K562 (cell line): ENCODE results near the gene AHI1. TPM values are rescaled to one million over a fixed set of nuclear protein-coding genes. Genes with fewer than 3 reads are reported as not detected.

Source experiments
- ATAC-seq: fragments of 200-7000 bp; cut with Tn5 transposase; 3 replicates; pipeline ENCODE4 v1.9.1; 2020; ENCODE audit warnings: moderate library complexity
- BruUV-seq: library from RNA; stranded (reverse); fragments of 400-500 nt; replicated peaks from 2 replicates; lab custom pipeline; 2021; lab: Mats Ljungman, UMichigan
- CTCF ChIA-PET: fragments of 300-600 bp; formaldehyde crosslinking; extraction: SDS; loops from one replicate; lab custom pipeline; 2021; ENCODE audit warnings: low intra/inter-chr PET ratio; lab: Yijun Ruan, JAX
- POLR2A ChIA-PET: fragments of 300-600, 350-650 bp; sonication (Branson Sonifier 250); formaldehyde crosslinking; extraction: SDS; loops from one replicate; lab custom pipeline; 2021; ENCODE audit warnings: antibody characterized with exemption, inconsistent platforms; lab: Yijun Ruan, JAX
- DNase-seq, 4 experiments: peaks; one replicate each; pipeline versions ENCODE4 v3.0.0 to v3.0.0-alpha.2; 2011 to 2018; ENCODE audit warnings: low spot score in 3 of 4, mixed read lengths in 3 of 4; ENCODE audit errors: extremely low read depth in 1 of 4
- FAIRE-seq: peaks from 2 replicates; lab custom pipeline; 2011; peaks lifted over from hg19 to GRCh38; lab: Jason Lieb, UNC
- H2AFZ ChIP-seq: 2 replicates; pipeline ENCODE4 v1.6.0; 2011; ENCODE audit warnings: low read depth, low read length, control low read depth, inconsistent platforms
- H3K27ac ChIP-seq: fragments of 200-600 bp; 3 replicates; pipeline ENCODE4 v1.8.0; 2011; ENCODE audit warnings: low read depth, mild to moderate bottlenecking, control low read depth, inconsistent platforms, low read length, moderate library complexity, mixed read lengths; ENCODE audit errors: extremely low read depth
- H3K27me3 ChIP-seq, 2 experiments: fragments of 300-600 bp in 1 of 2; 2 replicates in 1 of 2; 3 replicates in 1 of 2; pipeline versions ENCODE4 v1.6.0 to v1.8.0; 2011; ENCODE audit warnings: inconsistent platforms in 2 of 2, low read length in 2 of 2, mild to moderate bottlenecking in 1 of 2, mixed read lengths in 1 of 2, moderate library complexity in 1 of 2; ENCODE audit not compliant: control insufficient read depth in 2 of 2, insufficient read depth in 2 of 2
- H3K36me3 ChIP-seq: fragments of 300-600 bp; 3 replicates; pipeline ENCODE4 v1.8.0; 2011; ENCODE audit warnings: mild to moderate bottlenecking, low read length, inconsistent platforms; ENCODE audit not compliant: control insufficient read depth, insufficient read depth
- H3K4me1 ChIP-seq, 2 experiments: fragments of 200-600 bp in 1 of 2; replicated peaks in 1 of 2; 2 replicates in 1 of 2; 3 replicates in 1 of 2; pipeline versions ENCODE4 v1.5.1 to v1.8.0; 2011; ENCODE audit warnings: inconsistent platforms in 2 of 2, low read length in 2 of 2, mild to moderate bottlenecking in 1 of 2, mixed read lengths in 1 of 2, moderate library complexity in 1 of 2; ENCODE audit not compliant: control insufficient read depth in 2 of 2, insufficient read depth in 2 of 2
- H3K4me2 ChIP-seq: 2 replicates; pipeline ENCODE4 v1.6.1; 2011; ENCODE audit warnings: low read length, control low read depth, inconsistent platforms, mixed read lengths; ENCODE audit not compliant: insufficient read depth
- H3K4me3 ChIP-seq: fragments of 200-600 bp; sonication (generic), shearing (Covaris generic); 2 replicates; pipeline ENCODE4 v1.5.1; 2016; ENCODE audit warnings: control low read depth, inconsistent platforms
- H3K79me2 ChIP-seq: fragments of 200-600 bp; 3 replicates; pipeline ENCODE4 v1.8.0; 2011; ENCODE audit warnings: low read length, inconsistent platforms; ENCODE audit not compliant: control insufficient read depth, insufficient read depth
- H3K9ac ChIP-seq, 2 experiments: 2 replicates each; pipeline versions ENCODE4 v1.6.0 to v1.6.1; 2011; ENCODE audit warnings: low read depth in 2 of 2, low read length in 2 of 2, control low read depth in 1 of 2, inconsistent platforms in 1 of 2, mild to moderate bottlenecking in 1 of 2, mixed read lengths in 1 of 2; ENCODE audit not compliant: insufficient read depth in 1 of 2
- H3K9me1 ChIP-seq: one replicate; pipeline ENCODE4 v1.6.0; 2011; ENCODE audit warnings: inconsistent platforms, mild to moderate bottlenecking, low read length, moderate library complexity; ENCODE audit not compliant: control insufficient read depth, insufficient read depth
- H3K9me3 ChIP-seq: replicated peaks from 2 replicates; pipeline ENCODE4 v1.5.1; 2011; ENCODE audit warnings: low read depth, low read length, inconsistent platforms; ENCODE audit not compliant: control insufficient read depth, insufficient read depth
- H4K20me1 ChIP-seq: replicated peaks from 2 replicates; pipeline ENCODE4 v1.6.1; 2011; ENCODE audit warnings: low read length, inconsistent platforms, mixed read lengths; ENCODE audit not compliant: control insufficient read depth, insufficient read depth
- C11orf30 ChIP-seq: fragments of 450-650 bp; IDR thresholded peaks from 2 replicates; pipeline ENCODE4 v1.6.1; 2016; ENCODE audit warnings: low read depth, mild to moderate bottlenecking
- CEBPB ChIP-seq: fragments of 450-650 bp; IDR thresholded peaks from 2 replicates; pipeline ENCODE4 v1.6.1; 2016; ENCODE audit warnings: missing genetic modification characterization, missing compliant biosample characterization
- CEBPG ChIP-seq, 3 experiments: fragments of 200-800 bp in 1 of 3; sonication (Bioruptor generic) in 1 of 3; sonication (generic) in 1 of 3; formaldehyde crosslinking in 1 of 3; IDR thresholded peaks in 2 of 3; conservative IDR thresholded peaks in 1 of 3; 2 replicates each; pipeline versions ENCODE4 v1.6.1 to v1.8.0; 2016 to 2022; ENCODE audit warnings: missing compliant biosample characterization in 2 of 3, missing genetic modification characterization in 2 of 3, mild to moderate bottlenecking in 1 of 3, missing genetic modification reagents in 1 of 3
- CTBP1 ChIP-seq: fragments of 450-650 bp; IDR thresholded peaks from 2 replicates; pipeline ENCODE4 v1.6.1; 2016; ENCODE audit warnings: borderline replicate concordance
- CXXC5 ChIP-seq: fragments of 250-450 bp; sonication (Bioruptor Pico); IDR thresholded peaks from 2 replicates; pipeline ENCODE4 v1.8.0; 2022; ENCODE audit warnings: inconsistent platforms, mild to moderate bottlenecking, moderate library complexity
- FOSL1 ChIP-seq: fragments of 200-800 bp; sonication (Bioruptor generic); conservative IDR thresholded peaks from 2 replicates; pipeline ENCODE4 v1.6.1; 2016; ENCODE audit warnings: missing genetic modification characterization, missing compliant biosample characterization
- FOXA3 ChIP-seq, 2 experiments: fragments of 450-650 bp in 1 of 2; sonication (generic) in 1 of 2; formaldehyde crosslinking; IDR thresholded peaks in 1 of 2; conservative IDR thresholded peaks in 1 of 2; 2 replicates each; pipeline versions ENCODE4 v1.4.0 to v1.8.0; 2020 to 2022; ENCODE audit warnings: mild to moderate bottlenecking in 2 of 2, missing genetic modification reagents in 1 of 2
- RCOR1 ChIP-seq, 2 experiments: IDR thresholded peaks; 2 replicates each; pipeline ENCODE4 v1.6.1; 2012; ENCODE audit warnings: low read depth in 2 of 2, low read length in 2 of 2, borderline replicate concordance in 1 of 2, improper control_type of control experiment in 1 of 2
- RFX1 ChIP-seq: fragments of 450-650 bp; IDR thresholded peaks from 2 replicates; pipeline ENCODE4 v1.6.1; 2016; ENCODE audit warnings: mild to moderate bottlenecking, moderate library complexity
- TCFL5 ChIP-seq: fragments of 250-450 bp; sonication (Bioruptor Pico); conservative IDR thresholded peaks from 2 replicates; pipeline ENCODE4 v1.6.1; 2021; ENCODE audit warnings: mild to moderate bottlenecking, moderate library complexity, matching md5 sums
- ZNF197 ChIP-seq: fragments of 200-800 bp; sonication (Bioruptor generic); IDR thresholded peaks from 2 replicates; pipeline ENCODE4 v1.6.1; 2016; ENCODE audit warnings: low read depth, missing genetic modification characterization, missing compliant biosample characterization
- WGBS: fragments of 100-300 bp; shearing (Covaris generic); methylation state at CpG from one replicate; pipeline ENCODE4 v1.1.6; 2016; ENCODE audit warnings: low coverage, mixed read lengths; ENCODE audit not compliant: insufficient coverage; ENCODE audit errors: missing lambda C conversion rate; 5-methylcytosine and 5-hydroxymethylcytosine counted together
- in situ Hi-C: fragments of 300-500 bp; cut with MboI; formaldehyde crosslinking; loops from 4 replicates; pipeline ENCODE4 v1.15.0; 2018; ENCODE audit warnings: inconsistent platforms, mixed read lengths
- intact Hi-C: fragments of 100-400 bp; cut with micrococcal nuclease; formaldehyde crosslinking; loops from 2 replicates; pipeline ENCODE4 v1.14.2; 2022
- polyA plus RNA-seq, 8 experiments: library from polyadenylated mRNA; depleted of rRNA in 4 of 8; stranded (reverse) in 5 of 8; unstranded in 3 of 8; fragments of >200 nt; fragmentation: Nextera tagmentation in 2 of 8; fragmentation: Illumina TruSeq in 1 of 8; extraction: Ambion mirVana in 2 of 8; extraction: Trizol in 1 of 8; gene quantifications; 2 replicates each; pipeline versions ENCODE4 v1.2.1 to v1.2.3, GENCODE V29; 2011 to 2014; ENCODE audit warnings: inconsistent platforms in 1 of 8, missing spikeins in 1 of 8
- total RNA-seq, 7 experiments: library from RNA; depleted of rRNA in 6 of 7; stranded (reverse); fragments of >200 nt in 6 of 7; fragmentation: Illumina TruSeq in 2 of 7; extraction: Trizol in 2 of 7; gene quantifications; 2 replicates each; pipeline versions ENCODE4 v1.2.1 to v1.2.3, GENCODE V29; 2011 to 2021; ENCODE audit warnings: low replicate concordance in 1 of 7
- TF ChIP-seq, protein P1 (sequence below): fragments of 200-800 bp; sonication (Bioruptor generic); IDR thresholded peaks from 2 replicates; pipeline ENCODE4 v1.6.1; 2017; ENCODE audit warnings: missing genetic modification characterization, missing compliant biosample characterization
- TF ChIP-seq, protein P2 (sequence below): fragments of 450-650 bp; IDR thresholded peaks from 2 replicates; pipeline ENCODE4 v1.7.0; 2016; ENCODE audit warnings: borderline replicate concordance
- TF ChIP-seq, protein P3 (sequence below), 2 experiments: IDR thresholded peaks; 2 replicates each; pipeline ENCODE4 v1.6.1; 2012; ENCODE audit warnings: improper control_type of control experiment in 2 of 2, low read depth in 2 of 2, low read length in 2 of 2, borderline replicate concordance in 1 of 2

AHI1 gene
- total and polyA plus RNA-seq, 9 of the 15 experiments (the other 6 are each of a cell fraction or from before 2014, with no cell fraction given) = 24.7 to 54.9 (median 32.2) TPM

DNA sequence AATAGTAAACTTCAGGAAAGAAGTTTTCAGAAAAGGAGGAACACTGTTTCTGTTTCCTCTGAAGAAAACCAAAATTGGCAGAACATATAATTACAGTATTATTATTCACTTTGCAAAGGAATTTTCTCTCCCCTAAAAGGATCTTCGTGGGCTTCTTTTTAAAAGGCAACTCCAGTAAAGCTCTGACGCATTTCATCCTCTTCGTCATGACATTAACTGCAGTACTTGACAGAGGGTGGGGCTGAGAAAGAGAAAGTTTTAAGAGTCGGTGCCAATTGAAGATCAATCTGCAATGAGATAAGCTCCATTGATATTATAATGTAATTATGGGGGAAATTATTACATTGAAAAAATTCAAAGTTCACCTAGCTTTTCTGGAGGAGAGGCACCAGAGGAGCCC lies 240.7 kb downstream of the AHI1 start (continued):
- TF ChIP-seq, protein P1, sequence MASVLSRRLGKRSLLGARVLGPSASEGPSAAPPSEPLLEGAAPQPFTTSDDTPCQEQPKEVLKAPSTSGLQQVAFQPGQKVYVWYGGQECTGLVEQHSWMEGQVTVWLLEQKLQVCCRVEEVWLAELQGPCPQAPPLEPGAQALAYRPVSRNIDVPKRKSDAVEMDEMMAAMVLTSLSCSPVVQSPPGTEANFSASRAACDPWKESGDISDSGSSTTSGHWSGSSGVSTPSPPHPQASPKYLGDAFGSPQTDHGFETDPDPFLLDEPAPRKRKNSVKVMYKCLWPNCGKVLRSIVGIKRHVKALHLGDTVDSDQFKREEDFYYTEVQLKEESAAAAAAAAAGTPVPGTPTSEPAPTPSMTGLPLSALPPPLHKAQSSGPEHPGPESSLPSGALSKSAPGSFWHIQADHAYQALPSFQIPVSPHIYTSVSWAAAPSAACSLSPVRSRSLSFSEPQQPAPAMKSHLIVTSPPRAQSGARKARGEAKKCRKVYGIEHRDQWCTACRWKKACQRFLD (CRISPR knock-in tag) = no peak
- TF ChIP-seq, protein P2, sequence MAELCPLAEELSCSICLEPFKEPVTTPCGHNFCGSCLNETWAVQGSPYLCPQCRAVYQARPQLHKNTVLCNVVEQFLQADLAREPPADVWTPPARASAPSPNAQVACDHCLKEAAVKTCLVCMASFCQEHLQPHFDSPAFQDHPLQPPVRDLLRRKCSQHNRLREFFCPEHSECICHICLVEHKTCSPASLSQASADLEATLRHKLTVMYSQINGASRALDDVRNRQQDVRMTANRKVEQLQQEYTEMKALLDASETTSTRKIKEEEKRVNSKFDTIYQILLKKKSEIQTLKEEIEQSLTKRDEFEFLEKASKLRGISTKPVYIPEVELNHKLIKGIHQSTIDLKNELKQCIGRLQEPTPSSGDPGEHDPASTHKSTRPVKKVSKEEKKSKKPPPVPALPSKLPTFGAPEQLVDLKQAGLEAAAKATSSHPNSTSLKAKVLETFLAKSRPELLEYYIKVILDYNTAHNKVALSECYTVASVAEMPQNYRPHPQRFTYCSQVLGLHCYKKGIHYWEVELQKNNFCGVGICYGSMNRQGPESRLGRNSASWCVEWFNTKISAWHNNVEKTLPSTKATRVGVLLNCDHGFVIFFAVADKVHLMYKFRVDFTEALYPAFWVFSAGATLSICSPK = no peak

DNA sequence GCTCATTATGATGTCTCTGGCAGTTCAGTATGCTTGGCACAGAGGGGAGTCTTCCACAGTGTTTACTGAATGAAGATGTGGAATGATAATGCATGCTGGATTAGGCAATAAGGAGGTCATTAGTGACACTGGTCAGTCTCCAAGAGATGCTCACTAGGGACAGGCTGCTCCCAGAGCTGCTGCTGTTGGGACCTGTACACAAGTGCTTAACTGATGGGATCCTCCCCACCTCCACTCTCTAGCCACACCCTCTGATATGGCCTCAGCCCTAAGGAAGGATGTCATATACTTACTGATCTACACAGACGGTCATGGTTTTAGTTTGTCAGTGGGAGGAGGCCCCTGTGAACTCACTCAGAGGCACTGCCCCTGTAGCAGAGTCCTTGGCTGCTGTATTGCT lies 243.1 kb downstream of the AHI1 start:
- CTCF ChIA-PET = no interaction called here
- no TSS peak for BruUV-seq
- Histone ChIP-seq H3K9ac (no peak overlapping the region), H3K4me1 (peaks cover 6 to 48% of the 10 kb centered on the region in 2 experiments; a peak in 4 of 5 replicates), H3K27ac (peak overlapping the region; percentile 27; the same call in 1 of the 3 replicates), H3K36me3 (no peaks in the 10 kb centered on the region), H2AFZ (peak overlapping the region; percentile 49), H3K79me2 (no peaks in the 10 kb centered on the region), H3K27me3 (no peaks in the 10 kb centered on the region), H3K4me3 (no peak overlapping the region), H3K9me1 (no peaks in the 10 kb centered on the region), H3K9me3 (no peaks in the 10 kb centered on the region; the same call in 1 of the 2 replicates), H3K4me2 (no peak overlapping the region; the same call in 1 of the 2 replicates), H4K20me1 (no peaks in the 10 kb centered on the region)
- FAIRE-seq = peak; percentile 52
- in situ Hi-C loops (no loop called here), intact Hi-C loops (no loop called here)
- TF ChIP-seq FOSL1 (tag) (0 out of 2 replicates have a peak, but pooled peaks have one; percentile 20), CEBPB (tag) (peak; percentile 87), CEBPG (CRISPR knock-in tag; IDR thresholded peaks at IDR 0.05) (peak; percentile 65; the same call in 1 of the 2 replicates), CEBPG (tag; conservative IDR thresholded peaks at IDR 0.05 in 1 of 2, IDR thresholded peaks at IDR 0.05 in 1 of 2) (peak; percentile 67 to 74), RFX1 (no peak), CXXC5 (CRISPR knock-in tag) (no peak), ZNF197 (CRISPR knock-in tag) (no peak), FOXA3 (CRISPR knock-in tag; conservative IDR thresholded peaks at IDR 0.05 in 1 of 2, IDR thresholded peaks at IDR 0.05 in 1 of 2) (peak in 1 of 2 experiments; percentile 36; a peak in 1 of 4 replicates), C11orf30 (no peak), CTBP1 (peak; percentile 86), RCOR1 (IDR thresholded peaks at IDR 0.05; ENCODE audit: borderline replicate concordance in 1 of 2, low read depth in 2 of 2, low read length in 2 of 2) (peak in 1 of 2 experiments; percentile 48; a peak in 1 of 4 replicates), TCFL5 (CRISPR knock-in tag) (no peak)
- TF ChIP-seq, protein P3, sequence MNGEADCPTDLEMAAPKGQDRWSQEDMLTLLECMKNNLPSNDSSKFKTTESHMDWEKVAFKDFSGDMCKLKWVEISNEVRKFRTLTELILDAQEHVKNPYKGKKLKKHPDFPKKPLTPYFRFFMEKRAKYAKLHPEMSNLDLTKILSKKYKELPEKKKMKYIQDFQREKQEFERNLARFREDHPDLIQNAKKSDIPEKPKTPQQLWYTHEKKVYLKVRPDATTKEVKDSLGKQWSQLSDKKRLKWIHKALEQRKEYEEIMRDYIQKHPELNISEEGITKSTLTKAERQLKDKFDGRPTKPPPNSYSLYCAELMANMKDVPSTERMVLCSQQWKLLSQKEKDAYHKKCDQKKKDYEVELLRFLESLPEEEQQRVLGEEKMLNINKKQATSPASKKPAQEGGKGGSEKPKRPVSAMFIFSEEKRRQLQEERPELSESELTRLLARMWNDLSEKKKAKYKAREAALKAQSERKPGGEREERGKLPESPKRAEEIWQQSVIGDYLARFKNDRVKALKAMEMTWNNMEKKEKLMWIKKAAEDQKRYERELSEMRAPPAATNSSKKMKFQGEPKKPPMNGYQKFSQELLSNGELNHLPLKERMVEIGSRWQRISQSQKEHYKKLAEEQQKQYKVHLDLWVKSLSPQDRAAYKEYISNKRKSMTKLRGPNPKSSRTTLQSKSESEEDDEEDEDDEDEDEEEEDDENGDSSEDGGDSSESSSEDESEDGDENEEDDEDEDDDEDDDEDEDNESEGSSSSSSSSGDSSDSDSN (IDR thresholded peaks at IDR 0.05; ENCODE audit: borderline replicate concordance in 1 of 2, low read depth in 2 of 2, low read length in 2 of 2) = 0 out of 4 replicates have a peak, but pooled peaks of 1 of the 2 experiments have one; percentile 9
- peak; percentile 31 to 66 (median 43) for DNase-seq
- POLR2A ChIA-PET = no interaction called here
- ATAC-seq = peak; percentile 82
- 0% methylated on average over 1 of the region's 1 CpG for WGBS
